RWPE2 (cell line): ENCODE data around the gene LRRC2.

Experiments used
- ATAC-seq: fragments of 200-7000 bp; cut with Tn5 transposase; 3 replicates; pipeline ENCODE4 v1.9.1; 2021; ENCODE audit warnings: low read depth
- DNase-seq: peaks from one replicate; pipeline ENCODE4 v3.0.0-alpha.2; 2020; ENCODE audit warnings: low spot score
- H3K27ac ChIP-seq: fragments of 450-650 bp; 2 replicates; pipeline ENCODE4 v1.5.1; 2017; ENCODE audit warnings: mild to moderate bottlenecking; ENCODE audit not compliant: poor library complexity, severe bottlenecking
- H3K27me3 ChIP-seq: fragments of 250-450 bp; sonication (Bioruptor Pico); 2 replicates; pipeline ENCODE4 v1.5.1; 2021; ENCODE audit warnings: mild to moderate bottlenecking, moderate library complexity; ENCODE audit not compliant: insufficient read depth, poor library complexity, severe bottlenecking
- H3K36me3 ChIP-seq: fragments of 250-450 bp; sonication (Bioruptor Pico); 2 replicates; pipeline ENCODE4 v1.5.1; 2020; ENCODE audit warnings: low read depth, mild to moderate bottlenecking, moderate library complexity
- H3K4me1 ChIP-seq: fragments of 250-450 bp; sonication (Bioruptor Pico); 2 replicates; pipeline ENCODE4 v1.5.1; 2021; ENCODE audit warnings: mild to moderate bottlenecking, moderate library complexity; ENCODE audit not compliant: insufficient read depth, poor library complexity, severe bottlenecking
- H3K4me3 ChIP-seq: fragments of 250-450 bp; sonication (Bioruptor Pico); 2 replicates; pipeline ENCODE4 v1.5.1; 2021; ENCODE audit warnings: mild to moderate bottlenecking, moderate library complexity; ENCODE audit not compliant: severe bottlenecking
- H3K9me3 ChIP-seq: fragments of 250-450 bp; sonication (Bioruptor Pico); 2 replicates; pipeline ENCODE4 v1.5.1; 2021; ENCODE audit warnings: mild to moderate bottlenecking, moderate library complexity; ENCODE audit not compliant: severe bottlenecking
- TF ChIP-seq, protein P1 (sequence below): fragments of 450-650 bp; IDR thresholded peaks from one replicate; pipeline ENCODE4 v1.5.1; 2017; ENCODE audit warnings: mild to moderate bottlenecking, moderate library complexity; ENCODE audit not compliant: poor library complexity, severe bottlenecking

LRRC2 gene

DNA sequence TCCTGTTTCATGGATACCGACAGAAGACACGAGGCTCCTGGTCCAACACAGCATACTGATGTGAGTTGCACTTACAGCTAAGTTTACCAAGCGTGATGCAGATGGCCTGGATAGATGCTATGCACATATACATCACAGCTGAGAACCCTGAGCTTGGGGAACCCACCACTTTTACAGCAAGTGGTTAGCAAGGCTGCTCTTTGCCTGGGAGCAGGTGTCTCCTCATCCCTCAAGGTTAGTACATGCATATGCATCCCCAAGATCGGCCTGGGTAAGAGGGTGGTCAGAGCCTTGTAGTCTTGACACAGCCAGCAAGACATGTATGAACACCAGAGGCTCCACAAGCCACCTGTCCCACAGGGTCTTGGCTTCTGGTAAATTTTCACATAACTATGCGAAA lies 28.3 kb downstream of the LRRC2 start:
- Histone ChIP-seq H3K4me1 (no peaks in the 10 kb centered on the region), H3K9me3 (no peaks in the 10 kb centered on the region), H3K4me3 (no peak overlapping the region), H3K36me3 (no peaks in the 10 kb centered on the region), H3K27ac (no peak overlapping the region), H3K27me3 (no peaks in the 10 kb centered on the region)
- no peak for DNase-seq
- no peak for ATAC-seq
- TF ChIP-seq, protein P1, sequence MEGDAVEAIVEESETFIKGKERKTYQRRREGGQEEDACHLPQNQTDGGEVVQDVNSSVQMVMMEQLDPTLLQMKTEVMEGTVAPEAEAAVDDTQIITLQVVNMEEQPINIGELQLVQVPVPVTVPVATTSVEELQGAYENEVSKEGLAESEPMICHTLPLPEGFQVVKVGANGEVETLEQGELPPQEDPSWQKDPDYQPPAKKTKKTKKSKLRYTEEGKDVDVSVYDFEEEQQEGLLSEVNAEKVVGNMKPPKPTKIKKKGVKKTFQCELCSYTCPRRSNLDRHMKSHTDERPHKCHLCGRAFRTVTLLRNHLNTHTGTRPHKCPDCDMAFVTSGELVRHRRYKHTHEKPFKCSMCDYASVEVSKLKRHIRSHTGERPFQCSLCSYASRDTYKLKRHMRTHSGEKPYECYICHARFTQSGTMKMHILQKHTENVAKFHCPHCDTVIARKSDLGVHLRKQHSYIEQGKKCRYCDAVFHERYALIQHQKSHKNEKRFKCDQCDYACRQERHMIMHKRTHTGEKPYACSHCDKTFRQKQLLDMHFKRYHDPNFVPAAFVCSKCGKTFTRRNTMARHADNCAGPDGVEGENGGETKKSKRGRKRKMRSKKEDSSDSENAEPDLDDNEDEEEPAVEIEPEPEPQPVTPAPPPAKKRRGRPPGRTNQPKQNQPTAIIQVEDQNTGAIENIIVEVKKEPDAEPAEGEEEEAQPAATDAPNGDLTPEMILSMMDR = no peak

DNA sequence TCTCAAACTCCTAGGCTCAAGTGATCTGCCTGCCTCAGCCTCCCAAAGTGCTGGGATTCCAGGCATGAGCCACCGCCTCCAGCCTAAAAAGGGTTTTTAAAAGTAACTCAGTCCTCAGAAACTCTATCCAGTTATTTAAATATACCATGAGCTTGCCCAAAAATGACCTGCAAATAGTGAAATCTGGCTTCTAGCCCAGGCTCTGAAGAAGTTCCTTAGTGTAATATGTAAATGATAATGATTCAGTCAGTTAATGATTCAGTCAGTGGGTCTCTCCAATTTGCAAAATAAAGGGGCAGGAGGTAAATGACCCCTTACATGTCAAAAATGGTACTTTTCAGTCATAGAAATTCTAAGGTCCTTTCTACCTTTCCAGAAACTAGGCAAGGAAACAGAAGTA lies 28.8 kb downstream of the LRRC2 start:
- no peak for DNase-seq
- Histone ChIP-seq H3K27ac (no peak overlapping the region), H3K36me3 (no peaks in the 10 kb centered on the region), H3K4me1 (no peaks in the 10 kb centered on the region), H3K27me3 (no peaks in the 10 kb centered on the region), H3K4me3 (no peak overlapping the region), H3K9me3 (no peaks in the 10 kb centered on the region)
- no peak for ATAC-seq
- TF ChIP-seq, protein P1 = no peak

DNA sequence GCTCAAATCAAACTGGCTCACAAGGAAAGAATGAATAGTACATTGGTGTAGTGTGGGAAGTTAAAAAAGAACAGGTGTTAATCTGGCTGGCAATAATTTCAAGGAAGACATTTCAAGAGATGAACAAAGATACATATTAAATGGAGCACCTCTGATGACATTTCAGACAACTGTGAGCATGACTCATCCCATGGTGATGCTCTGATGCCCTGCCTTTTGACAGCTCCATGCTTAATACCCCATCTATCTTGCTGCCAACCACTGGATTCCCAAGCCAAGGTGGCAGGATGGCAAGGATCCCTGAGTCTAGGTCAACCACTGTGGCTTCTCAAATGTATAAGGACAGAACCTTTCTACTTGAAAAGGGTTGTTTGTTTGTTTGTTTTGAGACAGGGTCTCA lies 29.3 kb downstream of the LRRC2 start:
- H3K27ac ChIP-seq = no peak overlapping the region
- H3K4me1 ChIP-seq = no peaks in the 10 kb centered on the region
- no peaks in the 10 kb centered on the region for H3K27me3 ChIP-seq

DNA sequence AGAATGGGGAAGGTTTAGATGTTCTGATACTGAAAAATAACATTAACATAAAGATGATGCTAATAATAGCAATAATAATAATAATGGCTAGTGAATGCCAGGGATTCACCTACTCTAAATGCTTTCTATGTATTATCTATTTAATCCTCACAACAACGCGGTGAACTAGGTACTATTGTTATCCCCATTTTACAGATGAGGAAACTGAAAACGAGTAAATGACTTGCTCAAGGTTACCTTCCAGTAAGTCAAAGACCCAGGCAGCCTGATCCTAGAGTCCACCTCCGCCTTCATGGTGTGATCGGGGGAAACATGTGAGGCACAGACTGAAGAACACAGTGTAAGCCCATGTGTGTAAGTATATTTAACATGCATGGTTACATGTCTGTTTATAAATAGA lies 30.4 kb downstream of the LRRC2 start:
- H3K9me3 ChIP-seq = no peaks in the 10 kb centered on the region
- H3K4me1 ChIP-seq = no peaks in the 10 kb centered on the region
- TF ChIP-seq, protein P1 = no peak
- DNase-seq (no peak), ATAC-seq (no peak)
- no peaks in the 10 kb centered on the region for H3K36me3 ChIP-seq
- H3K27ac ChIP-seq = no peak overlapping the region
- H3K27me3 ChIP-seq = no peaks in the 10 kb centered on the region
- H3K4me3 ChIP-seq = no peak overlapping the region

More for the DNA sequence above, 29.3 kb downstream of the LRRC2 start:
- ATAC-seq (no peak), DNase-seq (no peak)
- Histone ChIP-seq H3K4me3 (no peak overlapping the region), H3K9me3 (no peaks in the 10 kb centered on the region), H3K36me3 (no peaks in the 10 kb centered on the region)
- TF ChIP-seq, protein P1 = no peak

DNA sequence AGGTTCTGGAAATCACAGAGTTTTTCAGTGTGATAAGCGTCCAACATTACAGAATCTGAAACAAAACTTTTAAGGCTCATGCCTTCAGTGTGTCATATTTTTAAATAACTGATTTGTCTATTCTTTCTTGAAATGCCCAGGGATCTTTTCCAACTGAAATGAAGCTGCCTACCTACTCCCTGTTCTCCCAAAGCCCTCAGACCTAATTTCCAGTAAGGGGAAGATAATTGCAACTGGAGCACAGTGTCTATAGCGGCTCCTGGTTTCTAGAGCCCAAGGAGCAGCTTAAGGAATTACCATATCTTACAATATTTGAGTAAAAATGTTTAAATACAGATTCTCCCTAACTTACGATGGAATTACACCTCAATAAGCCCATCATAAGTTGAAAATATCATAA lies 33.0 kb downstream of the LRRC2 start:
- H3K27ac ChIP-seq = no peak overlapping the region
- no peaks in the 10 kb centered on the region for H3K9me3 ChIP-seq
- ATAC-seq (no peak), DNase-seq (no peak)
- no peaks in the 10 kb centered on the region for H3K27me3 ChIP-seq
- H3K36me3 ChIP-seq = no peaks in the 10 kb centered on the region
- no peaks in the 10 kb centered on the region for H3K4me1 ChIP-seq
- TF ChIP-seq, protein P1 = no peak
- no peak overlapping the region for H3K4me3 ChIP-seq
